Measurements from ENCODE around the gene ZNF48. TPM values are rescaled to one million over a fixed set of nuclear protein-coding genes. Genes with fewer than 3 reads are reported as not detected.

Gene ZNF48
- total RNA-seq, 1 donor from 2014 or later: 5.0 TPM

- no peaks in the 10 kb centered on the region for H3K9me3 ChIP-seq (replicated peaks)
- H3K27me3 ChIP-seq (ENCODE audit: low read depth): no peaks in the 10 kb centered on the region
- peaks cover 40% of the 10 kb centered on the region for H3K4me1 ChIP-seq
- H3K27ac ChIP-seq (replicated peaks): peak overlapping the region; percentile 91
- H3K4me3 ChIP-seq: peak overlapping the region; percentile 83
- intact Hi-C loops (cut with micrococcal nuclease): no loop called here
- no peak for TF ChIP-seq CTCF (IDR thresholded peaks at IDR 0.05; ENCODE audit: borderline replicate concordance)
- DNase-seq: no peak
- peaks cover 15% of the 10 kb centered on the region for H3K36me3 ChIP-seq
Observed at GRCh38 chr16:30399435-30400186, 4.4 kb downstream of the ZNF48 start.

- H3K36me3 ChIP-seq: peaks cover 15% of the 10 kb centered on the region
- intact Hi-C loops (cut with micrococcal nuclease): no loop called here
- H3K4me1 ChIP-seq: peaks cover 26% of the 10 kb centered on the region
- H3K27ac ChIP-seq (replicated peaks): no peak overlapping the region
- H3K9me3 ChIP-seq (replicated peaks): no peaks in the 10 kb centered on the region
- no peak overlapping the region for H3K4me3 ChIP-seq
- TF ChIP-seq CTCF (IDR thresholded peaks at IDR 0.05; ENCODE audit: borderline replicate concordance): no peak
- no peak for DNase-seq
- H3K27me3 ChIP-seq (ENCODE audit: low read depth): no peaks in the 10 kb centered on the region
Observed at GRCh38 chr16:30401768-30402425, 6.7 kb downstream of the ZNF48 start.

- peak overlapping the region; percentile 88 for H3K27ac ChIP-seq (replicated peaks)
- intact Hi-C loops (cut with micrococcal nuclease): no loop called here
- TF ChIP-seq CTCF (IDR thresholded peaks at IDR 0.05; ENCODE audit: borderline replicate concordance): no peak
- peak overlapping the region; percentile 80 for H3K4me3 ChIP-seq
- H3K4me1 ChIP-seq: peaks cover 37% of the 10 kb centered on the region
- peaks cover 7% of the 10 kb centered on the region for H3K36me3 ChIP-seq
- DNase-seq: no peak
- no peaks in the 10 kb centered on the region for H3K27me3 ChIP-seq (ENCODE audit: low read depth)
- no peaks in the 10 kb centered on the region for H3K9me3 ChIP-seq (replicated peaks)
Observed at GRCh38 chr16:30406795-30407101, 11.5 kb downstream of the ZNF48 start.

GRCh38 chr16:30407102-30407803, 12.0 kb downstream of the ZNF48 start, which contains the start of gene ZNF771:
Gene ZNF771, plus strand, starts transcription at chr16:30407606. Its CDS starts 448 bp downstream, at chr16:30408054.
- Histone ChIP-seq H3K27ac (replicated peaks) (peak within 1 kb of the TSS; percentile 88), H3K27me3 (ENCODE audit: low read depth) (no peaks in the 10 kb centered on the region), H3K4me1 (peaks cover 37% of the 10 kb centered on the region), H3K36me3 (peaks cover 11% of the 10 kb centered on the region), H3K4me3 (peak within 1 kb of the TSS; percentile 80), H3K9me3 (replicated peaks) (no peaks in the 10 kb centered on the region)
- peak; percentile 96 for DNase-seq
- intact Hi-C loops (cut with micrococcal nuclease): no loop called here
- TF ChIP-seq CTCF (IDR thresholded peaks at IDR 0.05; ENCODE audit: borderline replicate concordance): peak; percentile 12

- TF ChIP-seq CTCF (IDR thresholded peaks at IDR 0.05; ENCODE audit: borderline replicate concordance): no peak
- no peaks in the 10 kb centered on the region for H3K9me3 ChIP-seq (replicated peaks)
- no peaks in the 10 kb centered on the region for H3K27me3 ChIP-seq (ENCODE audit: low read depth)
- H3K36me3 ChIP-seq: peaks cover 11% of the 10 kb centered on the region
- H3K27ac ChIP-seq (replicated peaks): peak overlapping the region; percentile 88
- intact Hi-C loops (cut with micrococcal nuclease): no loop called here
- DNase-seq: no peak
- peak overlapping the region; percentile 80 for H3K4me3 ChIP-seq
- H3K4me1 ChIP-seq: peaks cover 37% of the 10 kb centered on the region
Observed at GRCh38 chr16:30407804-30408534, 12.7 kb downstream of the ZNF48 start.

All from left ventricle myocardium inferior (tissue), 1 donor.